CD4-positive, alpha-beta T cell treated with Interferon alpha-2 for 1 hour (primary cell): ENCODE results near the gene SELENON.

Experiments
- DNase-seq, 2 donors: peaks; one replicate each; pipeline ENCODE4 v3.0.0-alpha.2; 2020 to 2022

Gene SELENON

GRCh38 chr1:25809929-25810328 lies 9.9 kb downstream of the SELENON start:
- DNase-seq: no peak

- peak; percentile 74 to 80 for DNase-seq
These were observed 10.6 kb downstream of the SELENON start for GRCh38 chr1:25810341-25811299.

DNA sequence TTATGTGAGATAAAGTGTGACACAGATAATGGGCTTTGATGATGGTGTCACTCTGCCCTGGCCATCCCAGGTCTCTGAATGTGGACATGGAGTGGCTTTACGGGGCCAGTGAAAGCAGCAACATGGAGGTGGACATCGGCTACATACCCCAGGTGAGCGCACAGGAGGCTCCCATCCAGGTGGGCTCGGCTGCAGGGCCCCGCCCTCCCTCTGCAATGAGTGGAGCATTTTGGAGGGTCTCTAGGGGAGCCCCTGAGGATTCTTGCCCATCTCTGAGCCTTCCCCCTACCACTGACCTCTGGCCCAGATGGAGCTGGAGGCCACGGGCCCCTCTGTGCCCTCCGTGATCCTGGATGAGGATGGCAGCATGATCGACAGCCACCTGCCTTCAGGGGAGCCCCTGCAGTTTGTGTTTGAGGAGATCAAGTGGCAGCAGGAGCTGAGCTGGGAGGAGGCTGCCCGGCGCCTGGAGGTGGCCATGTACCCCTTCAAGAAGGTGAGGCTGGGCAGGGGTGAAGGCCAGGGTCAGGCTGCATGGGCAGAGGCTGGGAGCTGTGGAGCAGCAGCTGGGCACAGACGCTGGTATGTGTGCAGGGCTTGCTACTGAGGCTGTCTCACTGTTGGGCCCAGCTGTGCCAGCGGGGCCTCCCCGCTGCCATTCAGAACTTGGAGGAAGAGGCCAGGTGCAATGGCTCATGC lies 11.5 kb downstream of the SELENON start:
- no peak for DNase-seq

DNA sequence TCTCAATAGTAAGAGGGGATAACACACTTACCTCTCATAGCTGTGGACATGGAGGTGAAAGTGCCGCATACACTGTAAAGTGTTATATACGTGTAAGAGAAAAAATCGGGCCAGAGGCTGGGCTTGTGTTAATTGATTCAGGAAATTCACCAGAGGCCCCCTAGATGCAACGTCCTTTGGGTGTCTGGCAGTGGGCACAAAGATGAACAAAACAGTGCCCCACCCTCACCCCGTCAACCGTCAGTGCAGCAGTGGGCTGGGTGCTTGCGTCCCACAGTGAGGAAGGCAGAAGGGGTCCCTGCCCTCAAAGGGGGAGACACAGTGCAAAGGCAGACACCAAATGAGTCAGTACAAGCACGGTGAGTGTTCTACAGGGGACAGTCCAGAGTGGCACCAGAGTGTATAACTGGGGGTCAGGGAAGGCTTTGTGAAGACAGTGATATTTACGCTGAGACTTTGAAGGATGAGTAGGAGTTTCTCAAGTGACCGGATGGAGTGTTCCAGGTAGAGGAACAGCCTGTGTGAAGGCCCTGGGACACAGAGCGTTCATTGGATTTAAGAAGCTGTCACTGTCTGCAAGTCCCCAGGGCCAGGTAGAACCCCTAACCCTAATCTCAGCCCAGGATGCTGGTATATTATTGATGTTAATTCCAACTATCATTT lies 13.2 kb downstream of the SELENON start:
- DNase-seq: no peak

GRCh38 chr1:25813734-25814471 lies 13.9 kb downstream of the SELENON start:
- DNase-seq: no peak

GRCh38 chr1:25814549-25815087 lies 14.6 kb downstream of the SELENON start:
- DNase-seq: no peak

GRCh38 chr1:25815208-25816111 lies 15.5 kb downstream of the SELENON start:
- no peak for DNase-seq

- no peak for DNase-seq
These were observed 16.2 kb downstream of the SELENON start for GRCh38 chr1:25816112-25816718.

- DNase-seq: no peak
These were observed 18.0 kb downstream of the SELENON start for GRCh38 chr1:25817840-25818501.

GRCh38 chr1:25818569-25818968 lies 18.6 kb downstream of the SELENON start:
- DNase-seq: no peak

DNA sequence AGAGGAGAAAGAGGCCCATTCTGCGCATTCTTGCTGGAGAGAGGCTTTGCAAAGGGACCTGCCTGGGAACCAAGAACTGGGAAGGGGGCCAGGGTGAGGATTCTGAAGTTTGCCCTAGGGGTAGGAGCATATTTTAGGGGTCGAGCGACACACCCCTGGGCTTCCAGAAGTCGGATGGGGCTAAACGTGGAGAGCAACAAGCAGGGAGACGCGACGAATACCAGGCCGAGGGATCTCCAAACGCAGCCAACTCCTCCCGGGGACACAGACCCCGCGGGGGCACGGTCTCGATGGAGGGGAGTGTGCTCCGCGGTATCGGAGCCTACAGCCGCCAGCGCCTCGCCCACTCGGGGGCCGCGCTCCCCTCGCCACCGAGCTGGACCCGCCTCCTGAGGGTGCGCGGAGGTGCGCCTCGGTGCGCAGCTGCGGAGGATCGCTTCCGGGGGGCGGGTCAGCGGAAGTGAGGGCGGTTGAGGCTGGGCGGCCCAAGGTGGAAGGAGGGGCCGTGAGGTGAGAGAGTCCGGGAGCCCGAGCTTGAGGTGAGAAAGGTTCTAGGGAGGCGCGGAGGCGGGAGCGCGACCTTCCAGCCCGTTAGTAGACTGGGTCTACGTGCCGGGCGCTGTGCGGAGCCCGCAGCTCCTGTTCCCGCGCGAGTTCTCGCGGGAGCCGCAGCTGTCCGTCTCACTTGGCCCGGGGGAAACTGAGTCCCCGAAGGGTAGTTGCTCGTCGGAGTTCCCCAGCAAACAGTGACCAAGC lies 19.7 kb downstream of the SELENON start, which contains the start of gene MTFR1L:
Gene MTFR1L (plus strand): TSS at position 464 of the 756 bp plus-strand sequence. CDS start 3,151 bp downstream, outside the sequence.
- peak; percentile 89 to 94 for DNase-seq

GRCh38 chr1:25820247-25821111 lies 20.5 kb downstream of the SELENON start:
- peak; percentile 73 to 80 for DNase-seq

- no peak for DNase-seq
These were observed 21.1 kb downstream of the SELENON start for GRCh38 chr1:25821112-25821476.

DNA sequence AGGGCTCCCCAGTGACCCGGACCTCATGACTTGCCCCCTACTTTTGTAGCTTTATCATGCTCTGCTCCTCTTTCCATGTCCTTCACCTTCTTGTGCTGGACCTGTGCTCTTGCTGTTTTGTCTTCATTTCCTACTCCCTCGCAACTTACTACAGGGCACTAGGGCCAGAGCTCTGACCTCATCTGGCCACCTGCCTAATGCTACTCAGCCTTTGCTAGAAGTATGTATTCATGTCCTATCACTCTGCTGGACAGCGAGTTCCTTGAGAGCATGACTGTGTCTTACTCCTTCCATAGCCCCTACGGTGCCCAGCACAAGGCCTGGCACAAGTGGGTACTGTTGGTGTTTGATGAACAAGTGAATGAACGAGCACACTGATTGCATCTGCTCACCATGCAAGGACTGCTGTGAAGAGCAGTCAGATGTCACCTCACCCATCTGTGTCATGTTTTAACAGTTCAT lies 21.7 kb downstream of the SELENON start:
- no peak for DNase-seq

DNA sequence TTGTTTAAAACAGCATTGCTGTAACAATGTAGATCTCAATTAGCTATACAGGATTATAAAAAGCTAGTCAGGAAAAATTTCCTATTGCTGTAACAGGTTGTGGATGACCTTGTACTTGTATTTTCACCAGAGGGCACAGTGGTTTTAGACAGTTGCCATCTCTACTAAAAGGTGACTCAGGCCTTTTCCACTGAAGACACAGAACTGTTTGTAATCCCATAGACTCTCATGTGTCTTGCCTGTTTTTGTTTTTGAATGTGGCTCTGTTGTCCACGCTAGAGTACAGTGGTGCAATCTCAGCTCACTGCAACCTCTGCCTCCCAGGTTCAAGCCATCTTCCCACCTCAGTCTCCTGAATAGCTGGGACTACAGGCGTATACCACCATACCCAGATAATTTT lies 25.6 kb downstream of the SELENON start:
- no peak for DNase-seq

DNA sequence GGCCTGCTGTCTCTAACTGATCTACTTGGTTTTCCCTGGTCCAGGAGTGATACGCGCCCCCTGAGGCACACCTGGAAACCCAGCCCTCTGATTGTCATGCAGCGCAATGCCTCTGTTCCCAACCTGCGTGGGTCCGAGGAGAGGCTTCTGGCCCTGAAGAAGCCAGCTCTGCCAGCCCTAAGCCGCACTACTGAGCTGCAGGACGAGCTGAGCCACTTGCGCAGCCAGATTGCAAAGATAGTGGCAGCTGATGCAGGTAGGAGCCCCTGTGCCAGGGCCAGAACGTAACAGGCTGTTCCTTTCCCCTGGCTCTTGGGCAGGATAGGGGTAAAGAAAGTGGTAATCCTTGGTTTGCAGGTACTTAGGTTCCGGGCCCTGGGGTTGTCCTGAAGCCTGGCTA lies 26.6 kb downstream of the SELENON start:
- DNase-seq: no peak

- DNase-seq: no peak
These were observed 28.5 kb downstream of the SELENON start for GRCh38 chr1:25828491-25828890.

DNA sequence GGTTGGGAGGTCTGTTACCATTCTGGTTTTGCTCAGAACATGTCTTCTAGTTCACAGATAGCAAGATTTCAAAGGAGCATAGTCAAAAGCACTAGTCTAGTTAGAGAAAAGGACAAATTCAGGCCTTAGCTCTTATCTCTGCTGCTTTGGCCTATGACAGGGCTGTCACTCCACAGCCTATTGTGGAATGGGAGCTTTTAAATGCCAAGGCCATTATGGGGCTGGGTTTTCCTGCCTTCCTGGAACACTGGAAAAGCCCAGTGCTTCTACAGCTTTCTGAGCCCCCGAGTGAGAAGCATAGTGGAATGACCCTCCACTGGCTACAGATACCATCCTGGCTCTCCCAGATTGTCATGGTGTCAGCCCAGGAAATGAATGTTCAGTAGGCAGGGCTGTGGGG lies 29.1 kb downstream of the SELENON start:
- no peak for DNase-seq
